Lower lobe of right lung (tissue), 2 donors: ENCODE measurements around the gene PFKFB2. TPM values are rescaled to one million over a fixed set of nuclear protein-coding genes. Genes with fewer than 3 reads are reported as not detected.

Experiments used
- ATAC-seq, 2 donors: fragments of 200-7000 bp; cut with Tn5 transposase; one replicate each; pipeline ENCODE4 v1.9.1; 2020 to 2022; ENCODE audit warnings: mild to moderate bottlenecking in 2 of 2, moderate library complexity in 2 of 2
- DNase-seq: peaks from one replicate; pipeline ENCODE4 v3.0.0-alpha.2; 2020
- H3K27ac ChIP-seq: fragments of 200-600 bp; one replicate; pipeline ENCODE4 v1.8.0; 2022
- H3K27me3 ChIP-seq: fragments of 200-600 bp; one replicate; pipeline ENCODE4 v1.8.0; 2022; ENCODE audit warnings: low read depth
- H3K36me3 ChIP-seq: fragments of 200-600 bp; one replicate; pipeline ENCODE4 v1.8.0; 2022; ENCODE audit warnings: mild to moderate bottlenecking
- H3K4me1 ChIP-seq: fragments of 200-600 bp; one replicate; pipeline ENCODE4 v1.8.0; 2022
- H3K4me3 ChIP-seq: fragments of 200-600 bp; one replicate; pipeline ENCODE4 v1.8.0; 2022; ENCODE audit warnings: mild to moderate bottlenecking
- H3K9me3 ChIP-seq: fragments of 200-600 bp; one replicate; pipeline ENCODE4 v1.8.0; 2022
- intact Hi-C: fragments of 100-400 bp; cut with DNase I; formaldehyde crosslinking; loops from one replicate; pipeline ENCODE4 v1.11.0; 2022
- total RNA-seq: library from RNA; stranded (reverse); fragmentation: NEBNext Ultra II Directional; extraction: Animal tissue kit (Norgen Biotek cat#: 25700); gene quantifications from one replicate; pipeline ENCODE4 v1.2.1, GENCODE V29; 2021
- TF ChIP-seq, protein P1 (sequence below): fragments of 200-600 bp; IDR thresholded peaks from one replicate; pipeline ENCODE4 v1.8.0; 2022; ENCODE audit warnings: antibody characterized with exemption, mild to moderate bottlenecking
- donor health status: DM: no; HTN: yes; CAD: no; lungs with severe emphysema.

The PFKFB2 gene
- total RNA-seq, 1 donor from 2014 or later = 41.5 TPM

DNA sequence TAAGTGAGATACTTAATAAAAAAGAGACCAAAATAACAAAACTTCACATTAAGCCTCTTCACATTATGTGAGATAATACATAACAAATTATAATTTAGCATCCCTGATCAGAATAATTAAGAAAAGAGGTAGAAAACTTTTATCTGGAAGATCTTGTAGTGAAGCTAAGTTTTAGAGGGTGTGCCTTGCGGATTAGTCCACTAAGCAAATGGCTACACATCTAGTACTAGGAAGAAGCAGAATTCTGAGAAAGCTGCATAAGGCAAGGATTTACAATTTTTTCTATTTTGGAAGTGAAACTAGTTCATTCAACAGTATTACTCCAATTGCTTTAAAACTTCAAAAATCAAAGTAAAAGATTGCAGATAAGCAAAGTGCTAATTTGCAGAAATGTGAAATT, 5.6 kb upstream of the PFKFB2 start:
- Histone ChIP-seq H3K4me1 (peaks cover 56% of the 10 kb centered on the region), H3K9me3 (no peaks in the 10 kb centered on the region), H3K27ac (no peak overlapping the region), H3K4me3 (no peak overlapping the region), H3K36me3 (peaks cover 29% of the 10 kb centered on the region), H3K27me3 (no peaks in the 10 kb centered on the region)
- intact Hi-C loops = no loop called here
- TF ChIP-seq, protein P1, sequence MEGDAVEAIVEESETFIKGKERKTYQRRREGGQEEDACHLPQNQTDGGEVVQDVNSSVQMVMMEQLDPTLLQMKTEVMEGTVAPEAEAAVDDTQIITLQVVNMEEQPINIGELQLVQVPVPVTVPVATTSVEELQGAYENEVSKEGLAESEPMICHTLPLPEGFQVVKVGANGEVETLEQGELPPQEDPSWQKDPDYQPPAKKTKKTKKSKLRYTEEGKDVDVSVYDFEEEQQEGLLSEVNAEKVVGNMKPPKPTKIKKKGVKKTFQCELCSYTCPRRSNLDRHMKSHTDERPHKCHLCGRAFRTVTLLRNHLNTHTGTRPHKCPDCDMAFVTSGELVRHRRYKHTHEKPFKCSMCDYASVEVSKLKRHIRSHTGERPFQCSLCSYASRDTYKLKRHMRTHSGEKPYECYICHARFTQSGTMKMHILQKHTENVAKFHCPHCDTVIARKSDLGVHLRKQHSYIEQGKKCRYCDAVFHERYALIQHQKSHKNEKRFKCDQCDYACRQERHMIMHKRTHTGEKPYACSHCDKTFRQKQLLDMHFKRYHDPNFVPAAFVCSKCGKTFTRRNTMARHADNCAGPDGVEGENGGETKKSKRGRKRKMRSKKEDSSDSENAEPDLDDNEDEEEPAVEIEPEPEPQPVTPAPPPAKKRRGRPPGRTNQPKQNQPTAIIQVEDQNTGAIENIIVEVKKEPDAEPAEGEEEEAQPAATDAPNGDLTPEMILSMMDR = no peak
- DNase-seq (no peak), ATAC-seq (no peak)

DNA sequence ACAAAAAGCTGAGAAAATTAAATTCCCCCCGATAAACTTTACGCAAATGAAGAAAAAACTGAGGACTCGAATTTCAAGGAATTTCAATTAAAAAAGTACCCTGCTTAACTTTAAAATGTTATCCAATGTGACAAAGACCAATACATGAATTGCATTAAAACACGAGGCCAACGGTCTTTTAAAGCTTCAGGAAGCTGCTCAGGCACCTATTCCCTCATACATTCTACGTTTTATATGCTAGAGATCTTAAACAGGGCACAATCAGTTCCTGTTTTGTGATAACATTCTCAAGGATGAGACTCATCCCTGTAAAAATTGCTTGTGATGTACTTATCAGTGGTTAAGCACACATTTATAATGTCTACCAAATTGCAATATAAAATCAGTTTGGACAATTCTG, 5.0 kb upstream of the PFKFB2 start:
- TF ChIP-seq, protein P1 = no peak
- ATAC-seq = no peak
- H3K27ac ChIP-seq = no peak overlapping the region
- peaks cover 29% of the 10 kb centered on the region for H3K36me3 ChIP-seq
- no peak for DNase-seq
- no peak overlapping the region for H3K4me3 ChIP-seq
- H3K27me3 ChIP-seq = no peaks in the 10 kb centered on the region
- H3K4me1 ChIP-seq = peaks cover 58% of the 10 kb centered on the region
- no peaks in the 10 kb centered on the region for H3K9me3 ChIP-seq
- intact Hi-C loops = no loop called here

DNA sequence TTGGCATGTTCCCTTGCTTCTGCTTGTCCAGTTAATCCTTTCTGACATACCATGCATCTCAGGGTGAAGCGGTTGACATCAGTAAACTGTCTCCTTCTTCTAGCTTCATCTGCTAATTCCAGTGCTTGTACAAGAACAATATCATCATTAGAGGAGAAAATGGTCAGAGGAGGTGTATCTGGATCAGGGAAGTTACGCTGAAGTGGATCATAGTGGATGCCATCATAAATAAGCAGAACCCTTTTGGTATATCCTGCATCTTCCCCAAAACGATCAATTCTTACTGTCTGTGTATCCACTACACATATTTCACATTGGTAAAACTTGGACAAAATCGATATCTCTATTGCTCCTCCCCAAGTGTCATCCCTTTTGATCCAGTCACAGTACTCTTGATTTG, 4.0 kb upstream of the PFKFB2 start:
- ATAC-seq (no peak), DNase-seq (no peak)
- intact Hi-C loops = no loop called here
- TF ChIP-seq, protein P1 = no peak
- no peaks in the 10 kb centered on the region for H3K27me3 ChIP-seq
- peaks cover 63% of the 10 kb centered on the region for H3K4me1 ChIP-seq
- peaks cover 29% of the 10 kb centered on the region for H3K36me3 ChIP-seq
- no peaks in the 10 kb centered on the region for H3K9me3 ChIP-seq
- H3K4me3 ChIP-seq = no peak overlapping the region
- H3K27ac ChIP-seq = no peak overlapping the region

DNA sequence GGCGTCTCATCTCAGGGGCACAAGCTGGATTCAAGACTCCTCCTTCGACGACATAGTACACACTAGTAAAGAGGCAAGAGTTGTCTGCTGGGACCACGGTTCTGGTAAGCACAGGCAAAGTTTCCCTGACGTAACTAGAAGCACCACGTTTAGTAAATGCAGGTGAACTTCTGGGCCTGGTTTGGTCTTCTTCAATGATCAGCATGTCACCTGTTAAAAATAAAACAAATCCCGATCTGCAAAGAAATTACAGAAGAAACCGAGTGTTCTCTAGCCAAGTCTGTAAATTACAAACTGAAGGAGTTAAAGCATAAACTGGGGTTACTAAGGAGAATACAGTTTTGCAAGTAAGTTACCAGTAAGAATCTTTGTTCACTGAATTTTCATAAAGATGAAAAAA, 3.6 kb upstream of the PFKFB2 start:
- TF ChIP-seq, protein P1 = no peak
- no peak for ATAC-seq
- Histone ChIP-seq H3K27me3 (no peaks in the 10 kb centered on the region), H3K9me3 (no peaks in the 10 kb centered on the region), H3K36me3 (peaks cover 29% of the 10 kb centered on the region), H3K4me1 (peaks cover 68% of the 10 kb centered on the region), H3K4me3 (peak overlapping the region; percentile 82), H3K27ac (no peak overlapping the region)
- intact Hi-C loops = no loop called here
- DNase-seq = no peak

DNA sequence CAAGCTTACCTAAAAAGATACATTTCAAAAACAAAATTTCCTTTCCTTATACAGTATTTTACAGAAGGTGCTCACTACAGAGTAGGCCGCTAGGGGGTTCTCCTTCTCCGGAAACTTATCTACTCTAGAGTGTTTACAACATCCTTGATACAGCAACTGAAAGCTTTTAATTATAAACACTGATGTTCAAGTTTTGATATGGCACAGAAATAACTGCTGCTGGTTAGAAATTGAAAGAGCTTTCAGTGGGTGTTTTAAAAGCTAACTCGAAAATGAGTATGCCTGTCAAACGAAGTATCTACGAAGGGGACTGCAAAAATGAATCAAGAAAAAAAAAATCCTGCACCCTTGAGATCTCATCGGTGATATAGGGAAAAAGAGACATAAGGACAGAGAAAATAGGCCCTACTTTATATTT, 3.1 kb upstream of the PFKFB2 start:
- DNase-seq = no peak
- Histone ChIP-seq H3K9me3 (no peaks in the 10 kb centered on the region), H3K4me1 (peaks cover 70% of the 10 kb centered on the region), H3K36me3 (peaks cover 29% of the 10 kb centered on the region), H3K27me3 (no peaks in the 10 kb centered on the region), H3K27ac (peak overlapping the region; percentile 87), H3K4me3 (peak overlapping the region; percentile 82)
- ATAC-seq = peak; percentile 41 to 61
- intact Hi-C loops = no loop called here
- TF ChIP-seq, protein P1 = peak; percentile 81
